GM10266 (cell line): ENCODE data around the gene WFIKKN1.

Source experiments
- DNase-seq: peaks from one replicate; pipeline ENCODE4 v3.0.0; 2012; ENCODE audit errors: extremely low spot score
- CTCF ChIP-seq: IDR thresholded peaks from 2 replicates; pipeline ENCODE4 v1.5.1; 2012; ENCODE audit warnings: mild to moderate bottlenecking, low read depth; ENCODE audit not compliant: control insufficient read depth, insufficient read depth; ENCODE audit errors: missing control alignments

Gene WFIKKN1

GRCh38 chr16:654034-654433 is 23.2 kb downstream of the WFIKKN1 start:
- DNase-seq, result no peak
- no peak for TF ChIP-seq CTCF

GRCh38 chr16:657487-657886 is 26.7 kb downstream of the WFIKKN1 start:
- no peak for TF ChIP-seq CTCF
- DNase-seq, result no peak

GRCh38 chr16:658679-659571 is 28.1 kb downstream of the WFIKKN1 start:
- DNase-seq, result no peak

GRCh38 chr16:659618-660017 is 28.8 kb downstream of the WFIKKN1 start:
- DNase-seq, result no peak
- TF ChIP-seq CTCF, result no peak

More at GRCh38 chr16:658679-659571, 28.1 kb downstream of the WFIKKN1 start:
- no peak for TF ChIP-seq CTCF

GRCh38 chr16:660132-660458 is 29.3 kb downstream of the WFIKKN1 start:
- no peak for DNase-seq
- TF ChIP-seq CTCF, result no peak

- peak; percentile 60 for TF ChIP-seq CTCF
- DNase-seq, result peak; percentile 99
These were observed 29.8 kb downstream of the WFIKKN1 start for GRCh38 chr16:660459-661183.
